HepG2 (cell line): ENCODE measurements around the gene NRP1. TPM values are rescaled to one million over a fixed set of nuclear protein-coding genes. Genes with fewer than 3 reads are reported as not detected.

Source experiments
- ATAC-seq: fragments of 200-7000 bp; cut with Tn5 transposase; 3 replicates; pipeline ENCODE4 v1.9.1; 2020; ENCODE audit warnings: mild to moderate bottlenecking, moderate library complexity
- BruUV-seq: library from RNA; stranded (reverse); fragments of 400-500 nt; replicated peaks from 2 replicates; lab custom pipeline; 2021; lab: Mats Ljungman, UMichigan
- CTCF ChIA-PET: fragments of 300-600 bp; formaldehyde crosslinking; extraction: SDS; loops from one replicate; lab custom pipeline; 2021; ENCODE audit warnings: low total read pairs, inconsistent platforms, low intra/inter-chr PET ratio; lab: Yijun Ruan, JAX
- POLR2A ChIA-PET: fragments of 350-600 bp; sonication (Branson Sonifier 250); formaldehyde crosslinking; loops from one replicate; lab custom pipeline; 2020; ENCODE audit warnings: antibody characterized with exemption, inconsistent platforms; lab: Yijun Ruan, JAX
- DNase-seq: peaks from one replicate; pipeline ENCODE4 v3.0.0-alpha.2; 2015; ENCODE audit warnings: low spot score
- FAIRE-seq: peaks from 3 replicates; lab custom pipeline; 2011; peaks lifted over from hg19 to GRCh38; lab: Jason Lieb, UNC
- H2AFZ ChIP-seq: one replicate; pipeline ENCODE4 v1.6.1; 2011; ENCODE audit warnings: low read length, inconsistent platforms
- H3K27ac ChIP-seq: fragments of 300-600 bp; 3 replicates; pipeline ENCODE4 v1.8.0; 2011; ENCODE audit warnings: mixed run types, mild to moderate bottlenecking, mixed read lengths, low read length, inconsistent platforms; ENCODE audit not compliant: insufficient read depth; ENCODE audit errors: extremely low read length
- H3K27me3 ChIP-seq, 2 experiments: fragments of 200-600 bp in 1 of 2; 2 replicates in 1 of 2; 3 replicates in 1 of 2; pipeline versions ENCODE4 v1.6.0 to v1.8.0; 2011; ENCODE audit warnings: low read length in 2 of 2, mild to moderate bottlenecking in 2 of 2, moderate library complexity in 2 of 2, inconsistent platforms in 1 of 2; ENCODE audit not compliant: insufficient read depth in 2 of 2, control insufficient read depth in 1 of 2
- H3K36me3 ChIP-seq, 2 experiments: fragments of 200-600 bp in 1 of 2; replicated peaks in 1 of 2; 2 replicates in 1 of 2; 3 replicates in 1 of 2; pipeline versions ENCODE4 v1.5.1 to v1.8.0; 2011; ENCODE audit warnings: low read length in 2 of 2, inconsistent platforms in 1 of 2; ENCODE audit not compliant: insufficient read depth in 2 of 2, control insufficient read depth in 1 of 2
- H3K4me1 ChIP-seq: 2 replicates; pipeline ENCODE4 v1.5.1; 2012; ENCODE audit warnings: low read length, inconsistent platforms; ENCODE audit not compliant: insufficient read depth
- H3K4me2 ChIP-seq: 2 replicates; pipeline ENCODE4 v1.6.0; 2011; ENCODE audit warnings: low read depth, low read length, inconsistent platforms
- H3K4me3 ChIP-seq, 3 experiments: fragments of 200-600 bp in 1 of 3; sonication (generic), shearing (Covaris generic) in 1 of 3; replicated peaks in 1 of 3; 2 replicates each; pipeline ENCODE4 v1.5.1; 2011 to 2016; ENCODE audit warnings: low read length in 3 of 3, inconsistent platforms in 2 of 3, low read depth in 2 of 3, mild to moderate bottlenecking in 2 of 3, control low read depth in 1 of 3, mixed read lengths in 1 of 3; ENCODE audit not compliant: insufficient read depth in 1 of 3
- H3K79me2 ChIP-seq: one replicate; pipeline ENCODE4 v1.6.1; 2011; ENCODE audit warnings: low read length, inconsistent platforms; ENCODE audit not compliant: insufficient read depth
- H3K9ac ChIP-seq: 2 replicates; pipeline ENCODE4 v1.6.0; 2011; ENCODE audit warnings: mild to moderate bottlenecking, low read depth, low read length, inconsistent platforms; ENCODE audit not compliant: insufficient read depth
- H3K9me3 ChIP-seq: 2 replicates; pipeline ENCODE4 v1.5.1; 2012; ENCODE audit warnings: mild to moderate bottlenecking, low read length
- H4K20me1 ChIP-seq: 2 replicates; pipeline ENCODE4 v1.6.0; 2011; ENCODE audit warnings: inconsistent platforms, mild to moderate bottlenecking, low read length, moderate library complexity; ENCODE audit not compliant: insufficient read depth
- ARNT2 ChIP-seq: sonication (generic); formaldehyde crosslinking; IDR thresholded peaks from 2 replicates; pipeline ENCODE4 v1.8.0; 2022; ENCODE audit warnings: mild to moderate bottlenecking, low read depth, missing genetic modification reagents, moderate library complexity
- DMAP1 ChIP-seq: IDR thresholded peaks from 2 replicates; pipeline ENCODE4 v1.6.1; 2016
- HCFC1 ChIP-seq: fragments of 150-350 bp; IDR thresholded peaks from 2 replicates; pipeline ENCODE4 v1.6.1; 2014; ENCODE audit warnings: low read depth, low read length
- HIC2 ChIP-seq: sonication (generic); formaldehyde crosslinking; IDR thresholded peaks from 2 replicates; pipeline ENCODE4 v1.9.0; 2022; ENCODE audit warnings: low read depth, missing genetic modification reagents
- MEIS1 ChIP-seq: sonication (generic); formaldehyde crosslinking; IDR thresholded peaks from 2 replicates; pipeline ENCODE4 v1.9.0; 2021; ENCODE audit warnings: mild to moderate bottlenecking, missing genetic modification reagents, moderate library complexity, borderline replicate concordance
- NR2F1 ChIP-seq, 2 experiments: fragments of 450-650 bp in 1 of 2; formaldehyde crosslinking in 1 of 2; IDR thresholded peaks; 2 replicates each; pipeline versions ENCODE4 v1.5.0 to v1.6.1; 2016 to 2020; ENCODE audit warnings: mild to moderate bottlenecking in 1 of 2, missing compliant biosample characterization in 1 of 2, missing genetic modification reagents in 1 of 2, moderate library complexity in 1 of 2
- PHF5A ChIP-seq: IDR thresholded peaks from one replicate; pipeline ENCODE4 v1.6.1; 2018; ENCODE audit warnings: low read depth, missing genetic modification reagents; ENCODE audit not compliant: unreplicated experiment
- SNAI1 ChIP-seq: sonication (generic); formaldehyde crosslinking; IDR thresholded peaks from 2 replicates; pipeline ENCODE4 v1.5.0; 2020; ENCODE audit warnings: mild to moderate bottlenecking, missing genetic modification reagents, borderline replicate concordance
- TIGD3 ChIP-seq: sonication (generic); formaldehyde crosslinking; IDR thresholded peaks from 2 replicates; pipeline ENCODE4 v1.5.1; 2020; ENCODE audit warnings: mild to moderate bottlenecking, missing genetic modification reagents, borderline replicate concordance
- U2AF2 ChIP-seq: fragments of 200-400 bp; formaldehyde crosslinking; IDR thresholded peaks from 2 replicates; pipeline ENCODE4 v1.6.1; 2017; ENCODE audit warnings: low read depth, mild to moderate bottlenecking, low read length
- ZBTB10 ChIP-seq: sonication (generic); formaldehyde crosslinking; IDR thresholded peaks from 2 replicates; pipeline ENCODE4 v1.4.0; 2020; ENCODE audit warnings: missing genetic modification reagents, borderline replicate concordance
- ZNF20 ChIP-seq: sonication (generic); formaldehyde crosslinking; IDR thresholded peaks from 2 replicates; pipeline ENCODE4 v1.4.0; 2020; ENCODE audit warnings: mild to moderate bottlenecking, moderate library complexity, missing genetic modification reagents
- ZNF607 ChIP-seq: sonication (generic); formaldehyde crosslinking; IDR thresholded peaks from 2 replicates; pipeline ENCODE4 v1.5.1; 2020; ENCODE audit warnings: missing genetic modification reagents, mild to moderate bottlenecking, borderline replicate concordance
- ZNF720 ChIP-seq: sonication (generic); formaldehyde crosslinking; IDR thresholded peaks from 2 replicates; pipeline ENCODE4 v1.4.0; 2020; ENCODE audit warnings: missing genetic modification reagents
- WGBS: methylation state at CpG from one replicate; pipeline ENCODE4 v1.1.6; 2017; ENCODE audit warnings: low lambda C conversion rate; 5-methylcytosine and 5-hydroxymethylcytosine counted together
- in situ Hi-C: cut with HindIII; loops from 2 replicates; pipeline ENCODE4 v1.10.0; 2017; ENCODE audit warnings: low pct_unique_long_range_greater_than_20kb; ENCODE audit not compliant: extremely low pct_ligation_motif_present
- intact Hi-C: fragments of 100-400 bp; cut with micrococcal nuclease; formaldehyde crosslinking; loops from one replicate; pipeline ENCODE4 v1.10.0; 2022; ENCODE audit not compliant: unreplicated experiment
- polyA plus RNA-seq, 8 experiments: library from polyadenylated mRNA; depleted of rRNA in 3 of 8; stranded (reverse) in 7 of 8; unstranded in 1 of 8; fragments of >200 nt; fragmentation: Illumina TruSeq in 4 of 8; extraction: Trizol in 4 of 8; gene quantifications; 2 replicates each; pipeline versions ENCODE4 v1.2.1 to v1.2.3, GENCODE V29; 2011 to 2016; ENCODE audit warnings: low read depth in 4 of 8, missing spikeins in 1 of 8, mixed read lengths in 1 of 8; ENCODE audit not compliant: insufficient read depth in 1 of 8
- total RNA-seq, 5 experiments: library from RNA; depleted of rRNA; stranded (reverse); fragments of >200 nt; fragmentation: Illumina TruSeq; extraction: Trizol; gene quantifications; 2 replicates each; pipeline ENCODE4 v1.2.3, GENCODE V29; 2016; ENCODE audit warnings: low read depth in 1 of 5

The NRP1 gene
- total and polyA plus RNA-seq, 2 of the 13 experiments (the other 11 are each of a cell fraction or from before 2014, with no cell fraction given): 5.3 to 5.8 TPM

- H3K9ac ChIP-seq: no peak overlapping the region
- BruUV-seq: no TSS peak
- H2AFZ ChIP-seq: no peak overlapping the region
- no peak for DNase-seq
- no peaks in the 10 kb centered on the region for H3K4me1 ChIP-seq
- no peaks in the 10 kb centered on the region for H3K9me3 ChIP-seq
- no peaks in the 10 kb centered on the region for H4K20me1 ChIP-seq
- H3K36me3 ChIP-seq: peaks cover 0 to 7% of the 10 kb centered on the region in 2 experiments; a peak in 2 of 5 replicates
- intact Hi-C loops: no loop called here
- ChIA-PET POLR2A (no interaction called here), CTCF (no interaction called here)
- H3K4me2 ChIP-seq: no peak overlapping the region
- no peak overlapping the region for H3K27ac ChIP-seq
- H3K79me2 ChIP-seq: no peaks in the 10 kb centered on the region
- H3K27me3 ChIP-seq: no peaks in the 10 kb centered on the region
- no peak for FAIRE-seq
- in situ Hi-C loops: no loop called here
- ATAC-seq: no peak
- H3K4me3 ChIP-seq: no peak overlapping the region
- 85% methylated on average over 2 of the region's 2 CpGs for WGBS
- TF ChIP-seq MEIS1 (CRISPR knock-in tag): no peak
- no peak for TF ChIP-seq U2AF2
- TF ChIP-seq TIGD3: no peak
- TF ChIP-seq PHF5A (CRISPR knock-in tag): no peak
- no peak for TF ChIP-seq HCFC1
- no peak for TF ChIP-seq NR2F1 (CRISPR knock-in tag; IDR thresholded peaks at IDR 0.05)
- TF ChIP-seq ZNF607: no peak
- no peak for TF ChIP-seq ZNF20
- TF ChIP-seq ZNF720 (CRISPR knock-in tag): no peak
- TF ChIP-seq HIC2: no peak
- TF ChIP-seq ARNT2: no peak
- TF ChIP-seq SNAI1 (CRISPR knock-in tag): no peak
- TF ChIP-seq ZBTB10 (CRISPR knock-in tag): no peak
- TF ChIP-seq DMAP1: no peak
Observed at GRCh38 chr10:33227489-33227888, 107.0 kb downstream of the NRP1 start.
